GM23338 (cell line): ENCODE measurements around the gene TAF11L2. TPM values are rescaled to one million over a fixed set of nuclear protein-coding genes. Genes with fewer than 3 reads are reported as not detected.
"Not testable (repeated sequence)": the region's sequence is repeated elsewhere in the genome, so short reads cannot be mapped to it uniquely, and the experiment has no call there.

ENCODE experiments used
- ATAC-seq: fragments of 200-7000 bp; cut with Tn5 transposase; 3 replicates; pipeline ENCODE4 v1.9.1; 2020
- DNase-seq: peaks from one replicate; pipeline ENCODE4 v3.0.0-alpha.2; 2015; ENCODE audit warnings: low spot score
- H2AFZ ChIP-seq: fragments of 200-600 bp; sonication (generic); 2 replicates; pipeline ENCODE4 v1.8.0; 2016; ENCODE audit warnings: antibody characterized with exemption, mild to moderate bottlenecking, moderate library complexity
- H3F3A ChIP-seq: fragments of 200-600 bp; sonication (generic); replicated peaks from 2 replicates; pipeline ENCODE4 v1.8.0; 2017; ENCODE audit warnings: antibody characterized with exemption, mixed run types, low read depth
- H3K27ac ChIP-seq: fragments of 200-600 bp; sonication (generic); 2 replicates; pipeline ENCODE4 v1.6.1; 2016; ENCODE audit warnings: low read depth
- H3K27me3 ChIP-seq: fragments of 200-600 bp; sonication (generic); 2 replicates; pipeline ENCODE4 v1.8.0; 2016; ENCODE audit warnings: mild to moderate bottlenecking, mixed run types, moderate library complexity; ENCODE audit not compliant: insufficient read depth
- H3K36me3 ChIP-seq: fragments of 200-600 bp; sonication (generic); 2 replicates; pipeline ENCODE4 v1.8.0; 2016; ENCODE audit warnings: mild to moderate bottlenecking; ENCODE audit not compliant: insufficient read depth
- H3K4me1 ChIP-seq: fragments of 200-600 bp; sonication (generic); 2 replicates; pipeline ENCODE4 v1.8.0; 2016; ENCODE audit warnings: mild to moderate bottlenecking, moderate library complexity; ENCODE audit not compliant: insufficient read depth
- H3K4me2 ChIP-seq: fragments of 200-600 bp; sonication (generic); 2 replicates; pipeline ENCODE4 v1.7.1; 2017; ENCODE audit warnings: mixed run types
- H3K4me3 ChIP-seq: fragments of 200-600 bp; sonication (generic); 2 replicates; pipeline ENCODE4 v1.6.1; 2016; ENCODE audit warnings: mixed run types
- H3K79me2 ChIP-seq: fragments of 200-600 bp; sonication (generic); replicated peaks from 2 replicates; pipeline ENCODE4 v1.8.0; 2017; ENCODE audit warnings: mild to moderate bottlenecking; ENCODE audit not compliant: insufficient read depth
- H3K9me2 ChIP-seq: fragments of 200-600 bp; sonication (generic); 2 replicates; pipeline ENCODE4 v1.8.0; 2017; ENCODE audit not compliant: insufficient read depth
- H4K20me1 ChIP-seq: fragments of 200-600 bp; sonication (generic); replicated peaks from 2 replicates; pipeline ENCODE4 v1.8.0; 2017; ENCODE audit warnings: mild to moderate bottlenecking; ENCODE audit not compliant: insufficient read depth
- H3K27ac Mint-ChIP-seq: 2 replicates; pipeline ENCODE4 v1.8.0; 2020; ENCODE audit warnings: inconsistent platforms, mild to moderate bottlenecking, moderate library complexity, mixed read lengths
- H3K27me3 Mint-ChIP-seq: 3 replicates; pipeline ENCODE4 v1.8.0; 2022; ENCODE audit warnings: low read depth, mild to moderate bottlenecking, moderate library complexity, mixed read lengths, inconsistent platforms; ENCODE audit not compliant: insufficient read depth, poor library complexity
- H3K36me3 Mint-ChIP-seq: 3 replicates; pipeline ENCODE4 v1.8.0; 2021; ENCODE audit warnings: low read depth, mild to moderate bottlenecking, inconsistent platforms, moderate library complexity, mixed read lengths
- H3K4me1 Mint-ChIP-seq: 3 replicates; pipeline ENCODE4 v1.8.0; 2020; ENCODE audit warnings: mild to moderate bottlenecking, inconsistent platforms, mixed read lengths
- H3K4me3 Mint-ChIP-seq: 3 replicates; pipeline ENCODE4 v1.8.0; 2021; ENCODE audit warnings: moderate library complexity, mild to moderate bottlenecking, inconsistent platforms, mixed read lengths
- H3K9me3 Mint-ChIP-seq: 3 replicates; pipeline ENCODE4 v1.8.0; 2020; ENCODE audit warnings: moderate library complexity, mild to moderate bottlenecking, inconsistent platforms, mixed read lengths
- CREB1 ChIP-seq: fragments of 250-450 bp; sonication (Bioruptor Pico); IDR thresholded peaks from 2 replicates; pipeline ENCODE4 v1.5.0; 2020; ENCODE audit warnings: low read depth, mild to moderate bottlenecking, moderate library complexity
- EZH2 ChIP-seq: fragments of 200-600 bp; sonication (generic); IDR thresholded peaks from one replicate; pipeline ENCODE4 v1.8.0; 2017; ENCODE audit warnings: antibody characterized with exemption, mild to moderate bottlenecking, low read depth; ENCODE audit not compliant: unreplicated experiment
- JUNB ChIP-seq: IDR thresholded peaks from one replicate; pipeline ENCODE4 v1.6.1; 2016; ENCODE audit warnings: antibody characterized with exemption; ENCODE audit not compliant: unreplicated experiment
- NANOG ChIP-seq: IDR thresholded peaks from 2 replicates; pipeline ENCODE4 v1.6.1; 2016; ENCODE audit warnings: antibody characterized with exemption, borderline replicate concordance
- REST ChIP-seq: IDR thresholded peaks from one replicate; pipeline ENCODE4 v1.6.1; 2018; ENCODE audit warnings: antibody characterized with exemption; ENCODE audit not compliant: unreplicated experiment
- STAT1 ChIP-seq: IDR thresholded peaks from one replicate; pipeline ENCODE4 v1.6.1; 2016; ENCODE audit warnings: antibody characterized with exemption; ENCODE audit not compliant: unreplicated experiment
- ZNF331 ChIP-seq: fragments of 250-450 bp; sonication (Bioruptor Pico); IDR thresholded peaks from 2 replicates; pipeline ENCODE4 v1.5.0; 2020; ENCODE audit warnings: low read depth, mild to moderate bottlenecking, moderate library complexity
- ZNF462 ChIP-seq: fragments of 250-450 bp; sonication (Bioruptor Pico); IDR thresholded peaks from 2 replicates; pipeline ENCODE4 v1.5.0; 2020; ENCODE audit warnings: mild to moderate bottlenecking, moderate library complexity
- polyA plus RNA-seq: library from polyadenylated mRNA; unstranded; fragments of >200 nt; fragmentation: Nextera tagmentation; extraction: Ambion mirVana; gene quantifications from 2 replicates; pipeline ENCODE4 v1.2.1, GENCODE V29; 2016
- total RNA-seq: library from RNA; depleted of rRNA; stranded (reverse); fragments of >200 nt; shearing (Covaris generic); gene quantifications from 2 replicates; pipeline ENCODE4 v1.2.3, GENCODE V29; 2014

TAF11L2 gene
- total and polyA plus RNA-seq, 2 experiments from 2014 or later = not detected

GRCh38 chr5:17487174-17487512 lies 10.9 kb upstream of the TAF11L2 start (continued):
- TF ChIP-seq ZNF462 (no peak), NANOG (no peak), ZNF331 (no peak)

GRCh38 chr5:17491257-17491656 lies 6.8 kb upstream of the TAF11L2 start:
- H3K27ac ChIP-seq, H3F3A ChIP-seq, H3K4me3 Mint-ChIP-seq, H3K27me3 Mint-ChIP-seq, H3K9me3 Mint-ChIP-seq, H3K9me2 ChIP-seq, H3K4me1 ChIP-seq, H3K36me3 ChIP-seq, DNase-seq, H3K27ac Mint-ChIP-seq, H3K4me1 Mint-ChIP-seq, H3K36me3 Mint-ChIP-seq, ATAC-seq, H3K27me3 ChIP-seq, H3K4me2 ChIP-seq, H4K20me1 ChIP-seq, H3K4me3 ChIP-seq, H2AFZ ChIP-seq, H3K79me2 ChIP-seq: not testable (repeated sequence)

GRCh38 chr5:17492770-17493169 lies 5.3 kb upstream of the TAF11L2 start:
- peaks cover 4% of the 10 kb centered on the region; the same call in 2 of the 3 replicates for H3K4me1 Mint-ChIP-seq
- no peaks in the 10 kb centered on the region for H3K36me3 ChIP-seq
- no peaks in the 10 kb centered on the region for H3K36me3 Mint-ChIP-seq
- no peak overlapping the region for H3K4me3 ChIP-seq
- no peak overlapping the region for H3K27ac ChIP-seq
- H3K4me2 ChIP-seq = no peak overlapping the region
- H3K9me3 Mint-ChIP-seq = peaks cover 7% of the 10 kb centered on the region; the same call in 1 of the 3 replicates
- H3F3A ChIP-seq = no peaks in the 10 kb centered on the region
- no peaks in the 10 kb centered on the region for H4K20me1 ChIP-seq
- no peaks in the 10 kb centered on the region for H3K79me2 ChIP-seq
- DNase-seq (no peak), ATAC-seq (no peak)
- no peaks in the 10 kb centered on the region for H3K27me3 ChIP-seq
- no peak overlapping the region for H3K27ac Mint-ChIP-seq
- no peak overlapping the region for H2AFZ ChIP-seq
- H3K4me1 ChIP-seq = no peaks in the 10 kb centered on the region
- H3K9me2 ChIP-seq = no peaks in the 10 kb centered on the region
- no peak overlapping the region for H3K4me3 Mint-ChIP-seq
- no peaks in the 10 kb centered on the region for H3K27me3 Mint-ChIP-seq
- TF ChIP-seq ZNF331 (no peak), STAT1 (no peak), EZH2 (no peak), CREB1 (no peak), NANOG (no peak), REST (no peak), JUNB (no peak)
